Panc1 (cell line): ENCODE data around the gene NBEAL1. TPM values are rescaled to one million over a fixed set of nuclear protein-coding genes. Genes with fewer than 3 reads are reported as not detected.

ENCODE experiments used
- ATAC-seq: fragments of 200-7000 bp; cut with Tn5 transposase; 2 replicates; pipeline ENCODE4 v1.9.1; 2020; ENCODE audit warnings: mild to moderate bottlenecking, moderate library complexity
- BruUV-seq: library from RNA; stranded (reverse); fragments of 400-500 nt; replicated peaks from 2 replicates; lab custom pipeline; 2021; lab: Mats Ljungman, UMichigan
- CTCF ChIA-PET: fragments of 300-600 bp; sonication (Branson Sonifier 250); formaldehyde crosslinking; loops from one replicate; lab custom pipeline; 2022; ENCODE audit warnings: antibody characterized with exemption; lab: Charles Lee
- POLR2A ChIA-PET: fragments of 300-600 bp; sonication (Branson Sonifier 250); formaldehyde crosslinking; loops from one replicate; lab custom pipeline; 2022; ENCODE audit warnings: antibody characterized with exemption; lab: Charles Lee
- DNase-seq: peaks from one replicate; pipeline ENCODE4 v3.0.0-alpha.2; 2010; ENCODE audit warnings: low read depth, low spot score
- H3K27ac ChIP-seq: 2 replicates; pipeline ENCODE4 v1.5.1; 2011; ENCODE audit warnings: mild to moderate bottlenecking, low read length, inconsistent platforms
- H3K27me3 ChIP-seq: fragments of 200-500 bp; sonication (Bioruptor generic); 2 replicates; pipeline ENCODE4 v1.6.0; 2014; ENCODE audit warnings: low read length, inconsistent platforms; ENCODE audit not compliant: control insufficient read depth, insufficient read depth
- H3K36me3 ChIP-seq: fragments of 200-500 bp; sonication (Bioruptor generic); 2 replicates; pipeline ENCODE4 v1.5.1; 2014; ENCODE audit warnings: inconsistent platforms, mild to moderate bottlenecking, low read length, moderate library complexity; ENCODE audit not compliant: control insufficient read depth, insufficient read depth
- H3K4me1 ChIP-seq: 2 replicates; pipeline ENCODE4 v1.5.1; 2011; ENCODE audit warnings: inconsistent platforms, mild to moderate bottlenecking, low read length, moderate library complexity; ENCODE audit not compliant: control insufficient read depth, insufficient read depth
- H3K4me3 ChIP-seq, 2 experiments: 2 replicates each; pipeline ENCODE4 v1.5.1; 2011 to 2012; ENCODE audit warnings: low read depth in 2 of 2, low read length in 2 of 2, mild to moderate bottlenecking in 2 of 2, inconsistent platforms in 1 of 2, moderate library complexity in 1 of 2
- H3K9me3 ChIP-seq: fragments of 200-500 bp; sonication (Bioruptor generic); 2 replicates; pipeline ENCODE4 v1.5.1; 2014; ENCODE audit warnings: low read depth, mild to moderate bottlenecking, inconsistent platforms, low read length, moderate library complexity; ENCODE audit not compliant: control insufficient read depth, insufficient read depth
- POLR2AphosphoS5 ChIP-seq: IDR thresholded peaks from 2 replicates; pipeline ENCODE4 v1.6.1; 2012; ENCODE audit warnings: mild to moderate bottlenecking, low read depth, low read length, moderate library complexity
- SIN3A ChIP-seq: IDR thresholded peaks from 2 replicates; pipeline ENCODE4 v1.6.1; 2012; ENCODE audit warnings: low read depth, mild to moderate bottlenecking, low read length, moderate library complexity, borderline replicate concordance; ENCODE audit not compliant: insufficient read depth
- TCF7L2 ChIP-seq: IDR thresholded peaks from 2 replicates; pipeline ENCODE4 v1.6.1; 2011; ENCODE audit warnings: mild to moderate bottlenecking, low read depth, low read length, inconsistent platforms
- in situ Hi-C: cut with HindIII; loops from 2 replicates; pipeline ENCODE4 v1.10.0; 2016; ENCODE audit warnings: low sequenced_read_pairs, low pct_unique_long_range_greater_than_20kb
- intact Hi-C: fragments of 100-400 bp; cut with micrococcal nuclease; formaldehyde crosslinking; loops from one replicate; pipeline ENCODE4 v1.10.0; 2022; ENCODE audit not compliant: unreplicated experiment
- total RNA-seq: library from RNA; stranded (reverse); gene quantifications from one replicate; pipeline ENCODE4 v1.2.1, GENCODE V29; 2021; ENCODE audit not compliant: unreplicated experiment
- TF ChIP-seq, protein P1 (sequence below): fragments of 450-650 bp; IDR thresholded peaks from 2 replicates; pipeline ENCODE4 v1.5.1; 2017; ENCODE audit warnings: mild to moderate bottlenecking
- TF ChIP-seq, protein P2 (sequence below), 2 experiments: IDR thresholded peaks; 2 replicates each; pipeline ENCODE4 v1.6.1; 2011 to 2012; ENCODE audit warnings: low read depth in 2 of 2, control low read depth in 1 of 2, low read length in 1 of 2, mild to moderate bottlenecking in 1 of 2, moderate library complexity in 1 of 2; ENCODE audit not compliant: insufficient read depth in 1 of 2

NBEAL1 gene
- total RNA-seq, 1 experiment from 2014 or later, result 26.1 TPM

DNA sequence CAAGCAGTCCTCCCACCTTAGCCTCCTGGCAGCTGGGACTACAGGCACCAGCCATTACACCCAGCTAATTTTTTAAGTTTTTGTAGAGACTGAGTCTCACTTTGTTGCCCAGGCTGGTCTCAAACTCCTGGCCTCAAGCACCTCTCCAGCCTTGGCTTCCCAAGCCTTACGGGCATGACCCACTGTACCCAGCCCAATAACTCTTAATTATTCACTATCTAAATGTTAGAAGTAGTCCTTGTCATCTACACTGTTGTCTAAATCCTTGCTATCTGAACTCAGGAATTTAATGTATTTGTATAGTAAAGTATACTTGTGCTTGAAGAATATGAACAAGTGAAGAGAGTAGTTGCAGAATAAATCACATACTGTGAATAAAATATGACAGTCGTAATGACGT, 37.9 kb upstream of the NBEAL1 start:
- no peak for TF ChIP-seq TCF7L2
- TF ChIP-seq POLR2AphosphoS5, result no peak
- TF ChIP-seq, protein P1, sequence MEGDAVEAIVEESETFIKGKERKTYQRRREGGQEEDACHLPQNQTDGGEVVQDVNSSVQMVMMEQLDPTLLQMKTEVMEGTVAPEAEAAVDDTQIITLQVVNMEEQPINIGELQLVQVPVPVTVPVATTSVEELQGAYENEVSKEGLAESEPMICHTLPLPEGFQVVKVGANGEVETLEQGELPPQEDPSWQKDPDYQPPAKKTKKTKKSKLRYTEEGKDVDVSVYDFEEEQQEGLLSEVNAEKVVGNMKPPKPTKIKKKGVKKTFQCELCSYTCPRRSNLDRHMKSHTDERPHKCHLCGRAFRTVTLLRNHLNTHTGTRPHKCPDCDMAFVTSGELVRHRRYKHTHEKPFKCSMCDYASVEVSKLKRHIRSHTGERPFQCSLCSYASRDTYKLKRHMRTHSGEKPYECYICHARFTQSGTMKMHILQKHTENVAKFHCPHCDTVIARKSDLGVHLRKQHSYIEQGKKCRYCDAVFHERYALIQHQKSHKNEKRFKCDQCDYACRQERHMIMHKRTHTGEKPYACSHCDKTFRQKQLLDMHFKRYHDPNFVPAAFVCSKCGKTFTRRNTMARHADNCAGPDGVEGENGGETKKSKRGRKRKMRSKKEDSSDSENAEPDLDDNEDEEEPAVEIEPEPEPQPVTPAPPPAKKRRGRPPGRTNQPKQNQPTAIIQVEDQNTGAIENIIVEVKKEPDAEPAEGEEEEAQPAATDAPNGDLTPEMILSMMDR, result no peak
- TF ChIP-seq, protein P2, sequence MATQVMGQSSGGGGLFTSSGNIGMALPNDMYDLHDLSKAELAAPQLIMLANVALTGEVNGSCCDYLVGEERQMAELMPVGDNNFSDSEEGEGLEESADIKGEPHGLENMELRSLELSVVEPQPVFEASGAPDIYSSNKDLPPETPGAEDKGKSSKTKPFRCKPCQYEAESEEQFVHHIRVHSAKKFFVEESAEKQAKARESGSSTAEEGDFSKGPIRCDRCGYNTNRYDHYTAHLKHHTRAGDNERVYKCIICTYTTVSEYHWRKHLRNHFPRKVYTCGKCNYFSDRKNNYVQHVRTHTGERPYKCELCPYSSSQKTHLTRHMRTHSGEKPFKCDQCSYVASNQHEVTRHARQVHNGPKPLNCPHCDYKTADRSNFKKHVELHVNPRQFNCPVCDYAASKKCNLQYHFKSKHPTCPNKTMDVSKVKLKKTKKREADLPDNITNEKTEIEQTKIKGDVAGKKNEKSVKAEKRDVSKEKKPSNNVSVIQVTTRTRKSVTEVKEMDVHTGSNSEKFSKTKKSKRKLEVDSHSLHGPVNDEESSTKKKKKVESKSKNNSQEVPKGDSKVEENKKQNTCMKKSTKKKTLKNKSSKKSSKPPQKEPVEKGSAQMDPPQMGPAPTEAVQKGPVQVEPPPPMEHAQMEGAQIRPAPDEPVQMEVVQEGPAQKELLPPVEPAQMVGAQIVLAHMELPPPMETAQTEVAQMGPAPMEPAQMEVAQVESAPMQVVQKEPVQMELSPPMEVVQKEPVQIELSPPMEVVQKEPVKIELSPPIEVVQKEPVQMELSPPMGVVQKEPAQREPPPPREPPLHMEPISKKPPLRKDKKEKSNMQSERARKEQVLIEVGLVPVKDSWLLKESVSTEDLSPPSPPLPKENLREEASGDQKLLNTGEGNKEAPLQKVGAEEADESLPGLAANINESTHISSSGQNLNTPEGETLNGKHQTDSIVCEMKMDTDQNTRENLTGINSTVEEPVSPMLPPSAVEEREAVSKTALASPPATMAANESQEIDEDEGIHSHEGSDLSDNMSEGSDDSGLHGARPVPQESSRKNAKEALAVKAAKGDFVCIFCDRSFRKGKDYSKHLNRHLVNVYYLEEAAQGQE (IDR thresholded peaks at IDR 0.05; ENCODE audit: insufficient read depth in 1 of 2, low read depth in 2 of 2, low read length in 1 of 2), result no peak
- CTCF ChIA-PET, result no interaction called here
- ATAC-seq (no peak), DNase-seq (no peak)
- POLR2A ChIA-PET, result no interaction called here
- H3K27me3 ChIP-seq, result no peaks in the 10 kb centered on the region
- intact Hi-C loops (no loop called here), in situ Hi-C loops (no loop called here)
- H3K36me3 ChIP-seq, result no peaks in the 10 kb centered on the region
- H3K4me3 ChIP-seq, result no peak overlapping the region
- no peaks in the 10 kb centered on the region for H3K9me3 ChIP-seq
- no peaks in the 10 kb centered on the region for H3K4me1 ChIP-seq
- no peak overlapping the region for H3K27ac ChIP-seq
- no TSS peak for BruUV-seq

DNA sequence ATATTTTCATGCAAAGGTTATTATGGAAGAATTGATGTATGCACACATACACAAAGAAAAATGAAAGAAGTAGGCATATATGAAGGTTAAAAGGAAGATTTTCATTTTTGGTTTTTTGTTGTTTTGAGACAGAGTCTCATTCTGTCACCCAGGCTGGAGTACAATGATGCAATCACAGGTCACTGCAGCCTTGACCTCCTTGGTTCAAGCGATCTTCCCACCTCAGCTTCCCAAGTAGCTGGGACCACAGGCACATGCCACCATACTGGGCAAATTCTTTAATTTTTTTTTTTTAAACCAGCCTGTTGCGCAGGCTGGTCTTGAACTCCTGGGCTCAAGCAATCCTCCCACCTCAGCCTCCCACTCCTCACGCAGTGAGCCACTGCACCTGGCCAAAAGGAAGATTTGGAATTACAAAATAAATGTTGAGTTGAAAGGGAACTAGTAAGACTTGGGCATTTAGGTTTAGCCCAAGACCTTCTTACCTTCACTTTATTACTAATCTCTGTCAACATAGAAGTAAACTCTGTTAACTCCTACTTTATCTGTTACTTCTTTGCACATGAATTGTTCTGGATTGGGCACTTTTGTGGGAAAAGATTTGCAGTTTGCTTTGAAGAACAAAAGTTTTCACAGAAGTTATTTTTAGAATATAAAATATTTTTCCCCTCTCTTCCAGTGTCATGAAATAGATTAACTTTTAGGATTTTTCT, 31.7 kb upstream of the NBEAL1 start:
- no peak overlapping the region for H3K27ac ChIP-seq
- no peak overlapping the region for H3K4me3 ChIP-seq
- no peak for DNase-seq
- TF ChIP-seq POLR2AphosphoS5, result no peak
- TF ChIP-seq, protein P1, result no peak
- TF ChIP-seq, protein P2 (IDR thresholded peaks at IDR 0.05; ENCODE audit: insufficient read depth in 1 of 2, low read depth in 2 of 2, low read length in 1 of 2), result no peak
- TF ChIP-seq TCF7L2, result no peak
- no peak for TF ChIP-seq SIN3A
- intact Hi-C loops, result no loop called here
- ChIA-PET POLR2A (interaction anchor here (0.6 kb wide), 1 partner anchor 11 kb away, joined by 6 read pairs; no protein-coding TSS in a partner anchor), CTCF (no interaction called here)
- in situ Hi-C loops, result no loop called here
- no peaks in the 10 kb centered on the region for H3K27me3 ChIP-seq
- no peaks in the 10 kb centered on the region for H3K9me3 ChIP-seq
- H3K36me3 ChIP-seq, result no peaks in the 10 kb centered on the region
- H3K4me1 ChIP-seq, result no peaks in the 10 kb centered on the region
- no TSS peak for BruUV-seq
- no peak for ATAC-seq
